Breast epithelium (tissue), 3 donors: ENCODE results near the gene SLC26A4.

Experiments
- CTCF ChIP-seq, 3 donors: fragments of 450-650 bp; IDR thresholded peaks; one replicate each; pipeline ENCODE4 v1.5.1; 2016 to 2017; ENCODE audit warnings: antibody characterized with exemption in 3 of 3, mild to moderate bottlenecking in 3 of 3, moderate library complexity in 3 of 3
- POLR2A ChIP-seq: fragments of 450-650 bp; IDR thresholded peaks from one replicate; pipeline ENCODE4 v1.6.1; 2016; ENCODE audit warnings: antibody characterized with exemption, mild to moderate bottlenecking, moderate library complexity

GRCh38 chr7:107680478-107680877 is 19.9 kb downstream of the SLC26A4 start:
- TF ChIP-seq POLR2A (no peak), CTCF (IDR thresholded peaks at IDR 0.05) (no peak)
